ENCODE data around the gene HACL1.
A peak's percentile ranks its signal among the peaks of the same experiment; 100 is the strongest.
"Not testable (repeated sequence)": the region's sequence is repeated elsewhere in the genome, so short reads cannot be mapped to it uniquely, and the experiment has no call there.

The HACL1 gene

GRCh38 chr3:15579051-15579450 is 22.3 kb downstream of the HACL1 start:
- no peak for DNase-seq (ENCODE audit: low read depth)

- no peak for DNase-seq (ENCODE audit: low read depth)
Observed at GRCh38 chr3:15578289-15578867, 23.0 kb downstream of the HACL1 start.

GRCh38 chr3:15576475-15576874 is 24.9 kb downstream of the HACL1 start:
- DNase-seq (ENCODE audit: low read depth), result no peak

GRCh38 chr3:15575446-15575845 is 25.9 kb downstream of the HACL1 start:
- DNase-seq (ENCODE audit: low read depth), result no peak

GRCh38 chr3:15572138-15572537 is 29.2 kb downstream of the HACL1 start:
- DNase-seq (ENCODE audit: low read depth), result no peak

- DNase-seq (ENCODE audit: low read depth), result no peak
Observed at GRCh38 chr3:15563190-15563589, 38.2 kb downstream of the HACL1 start.

- no peak for DNase-seq (ENCODE audit: low read depth)
Observed at GRCh38 chr3:15562560-15562959, 38.8 kb downstream of the HACL1 start.

- DNase-seq (ENCODE audit: low read depth), result no peak
Observed at GRCh38 chr3:15558581-15558980, 42.8 kb downstream of the HACL1 start.

GRCh38 chr3:15557511-15557946 is 43.8 kb downstream of the HACL1 start:
- DNase-seq (ENCODE audit: low read depth), result peak; percentile 72

- no peak for DNase-seq (ENCODE audit: low read depth)
Observed at GRCh38 chr3:15556512-15556911, 44.9 kb downstream of the HACL1 start.

- DNase-seq (ENCODE audit: low read depth), result no peak
Observed at GRCh38 chr3:15553749-15554148, 47.6 kb downstream of the HACL1 start.

- no peak for DNase-seq (ENCODE audit: low read depth)
Observed at GRCh38 chr3:15551902-15552301, 49.5 kb downstream of the HACL1 start.

GRCh38 chr3:15549846-15550245 is 51.5 kb downstream of the HACL1 start:
- no peak for DNase-seq (ENCODE audit: low read depth)

GRCh38 chr3:15542614-15543013 is 58.8 kb downstream of the HACL1 start:
- no peak for DNase-seq (ENCODE audit: low read depth)

GRCh38 chr3:15541371-15541770 is 60.0 kb downstream of the HACL1 start:
- no peak for DNase-seq (ENCODE audit: low read depth)

GRCh38 chr3:15539066-15539465 is 62.3 kb downstream of the HACL1 start:
- DNase-seq (ENCODE audit: low read depth), result no peak

- DNase-seq (ENCODE audit: low read depth), result no peak
Observed at GRCh38 chr3:15538345-15538744, 63.0 kb downstream of the HACL1 start.

- no peak for DNase-seq (ENCODE audit: low read depth)
Observed at GRCh38 chr3:15536856-15537255, 64.5 kb downstream of the HACL1 start.

GRCh38 chr3:15535732-15536131 is 65.6 kb downstream of the HACL1 start:
- DNase-seq (ENCODE audit: low read depth), result no peak

- not testable (repeated sequence) for DNase-seq (ENCODE audit: low read depth)
Observed at GRCh38 chr3:15532614-15533013, 68.8 kb downstream of the HACL1 start.

GRCh38 chr3:15531346-15531745 is 70.0 kb downstream of the HACL1 start:
- DNase-seq (ENCODE audit: low read depth), result no peak

GRCh38 chr3:15528854-15529537 is 72.4 kb downstream of the HACL1 start:
- no peak for DNase-seq (ENCODE audit: low read depth)

- DNase-seq (ENCODE audit: low read depth), result no peak
Observed at GRCh38 chr3:15527031-15527459, 74.3 kb downstream of the HACL1 start.

GRCh38 chr3:15525790-15526189 is 75.6 kb downstream of the HACL1 start:
- DNase-seq (ENCODE audit: low read depth), result no peak
